MV-4-11 (cell line): ENCODE results near the gene FNBP1L.
"Not testable (repeated sequence)": the region's sequence is repeated elsewhere in the genome, so short reads cannot be mapped to it uniquely, and the experiment has no call there.

Source experiments
- DNase-seq: peaks from one replicate; lab custom pipeline; 2025; lab: John Stamatoyannopoulos, UW

The FNBP1L gene

DNA sequence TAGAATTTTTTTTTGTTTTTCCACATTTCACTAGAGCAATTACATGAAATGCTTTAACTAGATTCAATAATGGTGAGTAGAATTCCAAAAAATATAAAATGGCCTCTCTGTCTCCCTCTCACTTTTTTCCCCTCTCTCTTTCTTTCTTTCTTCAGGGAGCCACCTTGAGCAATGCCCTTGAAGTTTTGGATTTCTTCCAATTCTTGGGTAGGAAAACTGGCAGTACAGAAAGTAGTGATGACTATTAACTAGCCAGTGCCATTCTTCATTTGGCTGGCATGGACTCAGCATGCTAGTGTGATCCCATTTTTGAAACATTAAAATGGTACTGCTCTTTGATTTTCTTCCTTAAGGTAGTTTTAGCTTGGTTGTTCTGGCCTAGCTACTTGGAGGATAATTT lies 4.5 kb upstream of the FNBP1L start:
- DNase-seq = no peak

DNA sequence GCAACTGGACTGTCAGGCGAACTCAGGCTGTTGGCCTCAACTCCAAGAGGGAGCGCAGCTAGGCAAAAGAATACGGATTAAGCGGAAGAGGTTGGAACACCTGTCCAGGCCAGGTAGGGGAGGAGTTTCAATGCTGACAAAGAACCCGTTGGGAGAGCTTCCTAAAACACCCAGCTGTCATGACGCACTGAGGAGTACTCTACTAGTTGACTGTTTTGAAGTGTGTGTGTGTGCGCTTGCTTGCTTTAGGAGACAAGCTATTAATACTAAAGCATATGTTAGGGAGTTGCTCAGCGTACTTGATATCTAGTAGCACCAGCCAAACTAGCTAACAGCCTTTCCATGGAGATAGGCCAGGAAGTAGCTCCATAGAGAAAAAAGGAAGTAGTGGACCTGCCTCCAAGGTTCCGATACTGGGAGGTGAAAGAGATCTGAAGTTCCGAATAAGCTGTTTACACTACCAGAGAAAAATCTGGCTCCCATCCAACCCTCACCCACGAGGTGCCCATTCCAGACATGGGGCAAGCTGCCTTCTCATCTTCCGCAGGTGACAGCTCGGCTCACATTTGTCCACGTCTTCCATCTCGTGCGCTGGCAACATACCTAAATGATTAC lies 974 bp upstream of the FNBP1L start:
- DNase-seq = no peak

DNA sequence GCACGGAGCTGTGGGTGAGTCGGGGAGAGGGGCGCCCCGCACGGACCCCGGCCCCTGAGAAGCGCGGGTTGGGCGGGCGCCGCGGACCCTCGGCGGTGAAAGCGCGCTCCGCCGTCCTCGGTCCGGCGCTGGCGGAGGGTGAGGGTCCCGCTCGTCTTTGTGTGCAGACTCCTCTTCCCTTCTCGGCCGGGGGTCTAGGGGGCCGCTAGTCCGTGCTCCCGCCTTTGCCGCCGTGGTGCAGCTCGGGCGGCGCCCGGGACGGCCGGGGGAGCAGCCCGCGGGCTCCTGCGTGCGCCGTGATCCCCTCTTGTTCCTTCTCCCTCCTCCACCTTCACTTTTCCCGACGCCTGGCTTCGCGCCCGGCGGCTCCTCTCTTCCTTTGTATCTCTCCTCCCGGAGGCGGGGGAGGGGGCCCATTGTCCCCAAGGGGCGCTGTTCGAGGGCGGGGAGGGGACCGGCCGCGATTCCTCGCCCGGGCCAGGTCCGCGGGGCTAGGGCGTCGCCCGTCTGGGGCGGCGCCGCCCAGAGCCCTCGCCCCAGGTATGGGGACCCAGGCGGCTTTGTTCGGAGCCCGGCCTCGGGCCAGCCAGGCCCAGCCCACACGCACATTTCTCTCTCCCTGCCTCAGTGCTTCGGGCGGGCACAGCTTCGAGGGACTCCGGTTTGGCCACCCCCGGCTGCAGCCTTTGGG lies 519 bp downstream of the FNBP1L start:
- no peak for DNase-seq

DNA sequence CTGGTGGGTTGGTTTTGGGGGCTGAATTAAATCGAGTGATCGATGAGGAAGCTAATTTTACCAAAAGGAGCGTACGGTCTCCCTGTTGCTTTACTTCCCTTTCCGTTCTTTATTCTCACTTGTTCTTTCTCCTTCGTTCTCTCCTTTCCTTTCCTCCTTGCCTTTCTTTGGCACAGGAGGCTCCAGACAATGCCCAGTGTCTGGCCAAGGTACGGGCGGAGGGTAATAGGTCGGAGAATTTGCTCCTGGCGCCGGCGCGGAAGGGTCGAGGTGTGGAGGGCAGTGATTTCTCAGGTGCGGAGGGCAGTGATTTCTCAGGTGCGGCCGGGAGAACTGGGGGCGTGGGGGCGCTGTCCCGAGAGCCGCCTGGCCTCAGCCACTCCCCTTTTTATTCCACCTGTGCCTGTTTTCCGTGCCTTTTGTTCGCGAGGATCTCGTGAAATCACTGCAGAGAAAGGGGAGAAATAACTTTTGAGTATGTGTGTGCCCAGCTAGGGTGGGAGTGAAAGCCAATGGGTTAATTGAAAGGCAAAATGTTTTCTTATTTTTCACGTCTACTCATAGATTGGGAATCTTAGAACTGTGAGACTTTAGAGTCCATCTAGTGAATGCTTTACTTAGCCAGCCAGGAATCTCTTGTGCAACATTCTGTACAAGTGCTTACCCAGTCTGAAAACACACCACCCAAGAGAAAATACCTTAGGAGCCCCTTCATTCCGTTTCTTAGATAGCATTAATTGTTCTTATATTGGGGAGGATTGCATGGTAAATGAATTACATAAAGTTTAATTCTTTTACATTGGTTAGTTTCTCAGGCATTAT lies 1.3 kb downstream of the FNBP1L start:
- no peak for DNase-seq

DNA sequence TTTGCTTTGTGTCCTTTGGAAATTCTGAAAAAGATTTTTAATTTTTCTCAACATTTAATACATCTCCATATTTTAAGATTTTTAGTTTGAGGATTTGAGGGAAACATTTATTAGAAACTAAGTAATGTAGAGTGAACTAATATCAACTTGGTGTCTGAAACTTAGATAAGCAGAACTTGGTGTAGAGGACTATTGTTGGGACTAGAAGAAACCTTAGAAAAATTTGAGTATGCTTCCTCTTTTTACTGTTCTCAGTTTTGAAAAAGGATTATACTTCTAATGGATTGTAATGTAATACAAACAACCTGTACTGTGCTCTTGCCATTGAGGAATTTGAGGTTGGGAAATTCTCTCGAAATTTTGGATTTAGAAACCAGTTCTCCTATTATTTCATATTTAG lies 2.4 kb downstream of the FNBP1L start:
- DNase-seq = peak; percentile 64

DNA sequence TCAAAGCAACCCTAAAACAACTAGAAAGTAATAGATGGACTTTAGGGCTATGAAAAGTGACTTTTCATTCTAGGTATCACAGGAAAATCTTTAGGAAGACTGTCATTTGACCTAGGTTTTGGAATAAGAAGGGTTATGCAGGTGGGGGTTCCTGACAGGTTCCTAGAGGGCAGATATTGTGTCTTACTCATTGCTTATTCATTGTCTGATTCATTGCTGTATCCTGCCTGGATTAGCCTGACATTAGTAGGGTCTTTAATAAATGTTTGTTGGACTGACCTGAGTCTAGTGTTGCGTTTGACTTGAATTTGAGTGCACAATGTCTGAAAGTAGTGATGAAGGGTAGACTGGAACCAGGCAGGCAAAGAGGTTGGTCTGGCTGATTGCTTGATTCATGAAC lies 6.0 kb downstream of the FNBP1L start:
- no peak for DNase-seq

DNA sequence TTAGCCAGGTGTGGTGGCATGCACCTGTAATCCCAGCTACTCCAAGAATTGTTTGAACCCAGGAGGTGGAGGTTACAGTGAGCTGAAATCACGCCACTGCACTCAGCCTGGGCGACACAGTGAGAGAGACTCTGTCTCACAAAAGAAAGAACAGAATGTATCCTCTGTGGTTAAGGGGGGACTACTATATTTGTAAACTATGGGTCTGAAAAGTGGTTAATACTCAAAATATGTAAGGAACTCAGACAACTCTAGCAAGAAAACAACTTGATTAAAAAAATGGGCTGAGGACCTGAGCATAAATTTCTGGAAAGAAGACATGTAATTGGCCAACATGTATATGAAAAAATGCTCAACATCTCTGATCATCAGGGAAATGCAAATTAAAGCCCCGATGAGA lies 11.2 kb downstream of the FNBP1L start:
- no peak for DNase-seq

DNA sequence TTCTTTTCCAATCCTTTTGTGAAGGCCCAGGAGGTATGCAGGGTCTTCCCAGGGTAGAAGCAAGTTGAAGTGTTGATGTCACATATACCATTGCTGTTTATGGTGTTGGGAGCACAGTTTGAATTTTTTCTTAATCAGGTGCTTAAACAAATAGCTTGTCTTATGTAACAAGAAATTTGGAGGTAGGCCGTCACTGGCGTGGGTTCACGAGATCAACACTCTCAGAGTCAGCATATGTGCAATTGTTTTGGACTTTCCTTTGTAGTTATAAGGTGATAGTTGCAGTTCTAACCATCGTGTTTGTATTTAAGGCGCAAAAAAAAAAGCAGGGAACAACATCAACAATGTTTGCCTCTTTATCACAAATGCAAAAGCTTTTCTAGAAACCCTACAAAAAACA lies 13.3 kb downstream of the FNBP1L start:
- no peak for DNase-seq

DNA sequence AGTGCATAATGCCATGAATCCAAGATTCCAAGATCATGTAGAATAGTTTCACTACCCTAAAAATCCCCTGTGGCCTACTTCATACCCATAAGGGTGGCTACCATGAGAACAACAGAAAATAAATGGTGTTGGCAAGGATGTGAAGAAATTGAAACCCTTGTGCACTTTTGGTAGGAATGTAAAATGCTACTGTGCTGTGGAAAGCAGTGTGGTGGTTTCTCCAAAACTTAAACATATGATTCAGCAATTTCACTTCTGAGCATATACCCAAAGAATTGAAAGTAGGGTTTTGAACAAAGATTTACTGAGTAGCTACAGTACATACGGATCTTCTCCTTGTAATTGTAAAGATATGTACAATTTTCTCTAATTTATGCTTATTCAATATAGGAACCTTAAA lies 16.0 kb downstream of the FNBP1L start:
- no peak for DNase-seq

DNA sequence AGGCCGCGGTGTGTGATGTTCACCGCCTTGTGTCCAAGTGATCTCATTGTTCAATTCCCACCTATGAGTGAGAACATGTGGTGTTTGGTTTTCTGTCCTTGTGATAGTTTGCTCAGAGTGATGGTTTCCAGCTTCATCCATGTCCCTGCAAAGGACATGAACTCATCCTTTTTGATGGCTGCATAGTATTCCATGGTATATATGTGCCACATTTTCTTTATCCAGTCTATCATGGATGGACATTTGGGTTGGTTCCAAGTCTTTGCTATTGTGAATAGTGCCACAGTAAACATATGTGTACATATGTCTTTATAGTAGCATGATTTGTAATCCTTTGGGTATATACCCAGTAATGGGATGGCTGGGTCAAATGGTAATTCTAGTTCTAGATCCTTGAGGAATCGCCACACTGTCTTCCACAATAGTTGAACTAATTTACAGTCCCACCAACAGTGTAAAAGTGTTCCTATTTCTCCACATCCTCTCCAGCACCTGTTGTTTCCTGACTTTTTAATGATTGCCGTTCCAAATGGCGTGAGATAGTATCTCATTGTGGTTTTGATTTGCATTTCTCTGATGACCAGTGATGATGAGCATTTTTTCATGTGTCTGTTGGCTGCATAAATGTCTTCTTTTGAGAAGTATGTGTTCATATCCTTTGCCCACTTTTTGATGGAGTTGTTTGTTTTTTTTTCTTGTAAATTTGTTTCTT lies 17.6 kb downstream of the FNBP1L start:
- not testable (repeated sequence) for DNase-seq

DNA sequence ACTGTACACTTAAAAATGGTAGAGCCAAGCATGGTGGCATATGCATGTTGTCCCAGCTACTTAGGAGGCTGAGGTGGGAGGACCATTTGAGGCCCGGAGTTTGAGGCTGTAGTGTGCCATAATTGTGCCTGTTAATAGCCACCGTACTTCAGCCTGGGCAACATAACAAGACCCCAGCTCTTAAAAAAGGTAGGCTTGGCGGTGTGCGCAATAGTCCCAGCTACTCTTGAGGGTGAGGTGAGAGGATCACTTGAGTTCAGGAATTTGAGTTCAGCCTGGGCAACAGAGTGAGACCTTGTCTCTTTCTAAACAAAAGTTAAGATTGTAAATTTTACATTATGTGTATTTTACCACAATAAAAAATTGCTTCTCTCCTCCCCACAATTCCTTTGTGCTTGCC lies 19.7 kb downstream of the FNBP1L start:
- no peak for DNase-seq

DNA sequence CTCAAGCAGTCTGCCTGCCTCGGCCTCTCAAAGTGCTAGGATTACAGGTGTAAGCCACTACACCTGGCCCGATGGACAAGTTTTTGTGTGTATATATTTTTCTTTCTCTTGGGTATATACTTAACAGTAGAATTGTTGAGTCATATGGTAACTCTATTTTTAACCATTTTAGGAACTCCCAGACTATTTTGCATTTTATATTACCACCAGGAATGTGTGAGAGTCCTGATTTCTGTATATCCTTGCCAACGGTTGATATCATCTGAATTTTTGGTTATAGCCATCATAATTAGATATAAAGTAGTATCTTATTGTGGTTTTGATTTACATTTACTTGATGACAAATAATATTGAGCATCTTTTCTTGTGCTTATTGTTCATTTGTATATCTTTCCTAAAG lies 20.7 kb downstream of the FNBP1L start:
- DNase-seq = no peak

DNA sequence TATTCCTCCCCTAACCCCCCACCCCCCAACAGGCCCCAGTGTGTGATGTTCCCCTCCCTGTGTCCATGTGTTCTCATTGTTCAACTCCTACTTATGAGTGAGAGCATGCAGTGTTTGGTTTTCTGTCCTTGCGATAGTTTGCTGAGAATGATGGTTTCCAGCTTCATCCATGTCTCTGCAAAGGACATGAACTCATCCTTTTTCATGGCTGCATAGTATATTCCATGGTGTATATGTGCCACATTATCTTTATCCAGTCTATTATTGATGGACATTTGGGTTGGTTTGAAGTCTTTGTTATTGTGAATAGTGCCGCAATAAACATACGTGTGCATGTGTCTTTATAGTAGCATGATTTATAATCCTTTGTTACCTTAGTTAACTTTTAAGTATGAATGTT lies 21.3 kb downstream of the FNBP1L start:
- not testable (repeated sequence) for DNase-seq

DNA sequence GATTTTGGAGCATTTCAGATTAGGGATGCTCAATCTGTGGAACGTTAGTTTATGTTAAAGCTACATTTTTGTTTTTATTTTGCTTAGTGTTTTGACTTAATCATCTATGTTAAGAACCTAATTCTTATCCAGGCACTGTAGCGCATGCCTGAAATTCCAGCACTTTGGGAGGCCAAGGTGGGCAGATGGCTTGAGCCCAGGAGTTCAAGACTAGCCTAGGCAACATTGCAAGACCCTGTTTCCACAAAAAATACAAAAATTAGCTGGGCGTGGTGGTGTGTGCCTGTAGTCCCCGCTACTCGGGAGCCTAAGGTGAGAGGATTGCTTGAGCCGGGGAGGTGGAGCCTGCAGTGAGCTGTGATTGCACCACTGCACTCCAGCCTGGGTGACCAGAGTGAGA lies 23.4 kb downstream of the FNBP1L start:
- no peak for DNase-seq

DNA sequence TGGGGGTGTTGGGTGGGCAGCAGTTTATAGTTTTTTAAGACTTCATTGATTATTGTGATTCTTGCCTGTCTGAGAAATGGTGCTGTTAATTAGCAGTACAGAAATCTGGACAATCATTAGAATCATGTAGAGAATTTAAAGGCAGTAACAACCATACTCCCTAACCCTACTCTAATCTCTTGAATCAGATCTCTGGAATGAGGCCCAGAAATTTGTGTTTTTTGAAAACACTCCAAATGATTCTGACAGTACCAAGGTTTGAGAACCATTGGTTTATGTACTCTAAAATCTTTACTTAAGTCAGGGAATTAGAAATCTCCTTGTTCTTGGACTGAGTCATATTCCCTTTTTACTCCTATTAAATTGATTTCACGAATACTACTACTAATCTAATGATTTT lies 24.0 kb downstream of the FNBP1L start:
- no peak for DNase-seq

DNA sequence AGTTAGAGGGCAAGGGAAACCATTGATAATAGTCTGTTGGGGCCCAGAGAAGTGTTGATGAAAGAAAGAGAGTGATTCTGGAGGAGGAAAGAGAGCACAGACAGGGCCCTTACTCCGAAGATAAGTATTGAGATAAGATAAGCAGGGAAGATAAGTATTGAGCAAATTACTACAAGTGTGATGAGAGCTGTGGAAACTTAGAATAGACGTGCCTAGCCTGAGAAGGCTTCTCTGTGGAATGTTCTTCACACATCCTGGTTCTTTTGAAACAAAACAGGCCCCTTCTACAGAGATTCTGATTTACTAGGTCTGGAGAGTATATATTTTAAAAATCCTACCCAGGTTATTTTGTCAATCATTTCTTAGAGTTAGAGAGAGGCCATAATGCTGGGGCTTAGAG lies 26.4 kb downstream of the FNBP1L start:
- no peak for DNase-seq

DNA sequence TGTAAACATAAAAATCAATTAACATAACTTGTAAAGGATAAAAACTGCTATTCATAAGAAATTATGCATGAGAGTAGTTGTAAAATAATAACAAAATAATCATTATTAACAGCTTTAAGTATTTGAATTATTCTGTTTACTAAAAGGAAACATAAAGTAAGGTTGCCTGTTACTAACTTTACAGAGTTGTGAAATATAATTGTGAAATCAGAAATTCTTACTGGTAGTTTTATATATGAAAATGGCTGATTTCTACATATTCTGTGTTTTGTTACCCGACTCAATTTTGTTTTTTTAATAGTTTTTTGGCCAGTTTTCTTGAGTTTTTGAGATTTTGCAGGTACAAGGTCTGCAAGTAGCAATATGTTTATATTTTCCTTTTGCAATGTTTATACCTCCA lies 27.8 kb downstream of the FNBP1L start:
- no peak for DNase-seq

DNA sequence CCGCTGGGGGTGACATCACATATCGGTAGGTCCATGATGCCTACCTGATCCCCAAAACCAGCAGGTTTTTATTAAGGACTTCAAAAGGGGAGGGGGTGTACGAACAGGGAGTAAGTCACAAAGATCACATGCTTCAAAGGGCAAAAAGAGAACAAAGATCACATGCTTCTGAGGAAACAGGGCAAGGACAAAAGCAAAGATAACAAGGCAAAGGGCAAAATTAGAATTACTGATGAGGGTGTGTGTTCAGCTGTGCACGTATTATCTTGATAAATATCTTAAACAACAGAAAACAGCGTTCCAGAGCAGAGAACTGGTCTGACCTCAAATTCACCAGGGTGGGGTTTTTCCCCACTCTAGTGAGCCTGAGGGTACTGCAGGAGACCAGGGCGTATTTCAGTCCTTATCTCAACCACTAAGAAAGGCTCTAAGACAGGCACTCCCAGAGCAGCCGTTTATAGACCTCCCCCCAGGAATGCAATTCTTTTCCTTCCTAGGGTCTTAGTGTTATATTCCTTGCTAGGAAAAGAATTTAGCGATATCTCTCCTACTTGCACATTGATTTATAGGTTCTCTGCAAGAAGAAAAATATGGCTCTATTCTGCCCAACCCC lies 31.3 kb downstream of the FNBP1L start:
- not testable (repeated sequence) for DNase-seq

DNA sequence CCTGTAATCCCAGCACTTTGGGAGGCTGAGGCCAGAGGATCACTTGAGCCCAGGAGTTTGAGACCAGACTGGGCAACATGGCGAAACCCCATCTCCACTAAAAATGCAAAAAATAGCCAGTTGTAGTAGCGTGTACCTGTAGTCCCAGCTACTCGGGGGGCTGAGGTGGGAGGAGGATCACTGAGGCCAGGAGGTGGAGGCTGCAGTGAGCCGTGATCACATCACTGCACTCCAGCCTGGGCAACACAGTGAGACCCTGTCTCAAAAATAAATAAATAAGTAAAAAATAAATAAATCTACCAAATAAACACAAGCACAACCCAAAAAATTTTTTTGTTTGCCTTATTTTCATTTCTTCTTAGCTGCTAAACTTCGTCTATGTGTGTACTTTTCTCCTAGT lies 34.0 kb downstream of the FNBP1L start:
- not testable (repeated sequence) for DNase-seq

DNA sequence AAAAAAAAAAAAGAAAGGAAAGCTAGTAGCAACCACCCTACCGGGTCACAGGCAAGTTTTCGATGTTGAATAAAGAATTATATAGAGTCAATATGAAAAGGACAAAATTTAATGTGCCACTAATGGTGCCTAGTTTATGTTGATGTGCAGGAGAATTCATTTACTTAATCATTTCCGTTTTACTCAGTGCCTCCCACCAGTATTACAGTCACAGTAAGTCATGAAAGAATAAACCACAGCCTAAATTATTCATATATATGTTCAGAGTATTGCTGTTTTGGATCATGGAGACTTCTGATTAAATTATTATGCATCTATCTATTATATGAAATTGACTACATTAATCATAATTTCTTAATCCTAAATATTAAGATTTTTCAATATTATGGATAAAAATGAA lies 35.3 kb downstream of the FNBP1L start:
- DNase-seq = no peak

DNA sequence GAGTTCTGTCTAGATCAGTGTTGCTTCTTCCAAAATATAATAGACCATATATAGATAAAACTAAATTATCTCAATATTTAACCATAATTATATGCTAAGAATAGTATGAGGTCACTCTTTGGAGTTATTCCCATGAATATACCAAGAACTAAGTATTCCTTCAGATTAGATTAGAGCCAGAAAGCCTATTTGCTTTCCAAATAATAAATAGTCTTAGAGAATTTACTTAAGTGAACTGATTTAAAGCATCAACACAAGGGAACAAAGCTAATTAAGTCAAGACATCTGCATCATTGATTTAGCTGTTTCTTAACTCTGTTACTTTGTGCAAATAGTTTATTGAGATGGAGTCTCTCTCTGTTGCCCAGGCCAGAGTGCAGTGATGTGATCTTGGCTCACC lies 35.7 kb downstream of the FNBP1L start:
- no peak for DNase-seq

DNA sequence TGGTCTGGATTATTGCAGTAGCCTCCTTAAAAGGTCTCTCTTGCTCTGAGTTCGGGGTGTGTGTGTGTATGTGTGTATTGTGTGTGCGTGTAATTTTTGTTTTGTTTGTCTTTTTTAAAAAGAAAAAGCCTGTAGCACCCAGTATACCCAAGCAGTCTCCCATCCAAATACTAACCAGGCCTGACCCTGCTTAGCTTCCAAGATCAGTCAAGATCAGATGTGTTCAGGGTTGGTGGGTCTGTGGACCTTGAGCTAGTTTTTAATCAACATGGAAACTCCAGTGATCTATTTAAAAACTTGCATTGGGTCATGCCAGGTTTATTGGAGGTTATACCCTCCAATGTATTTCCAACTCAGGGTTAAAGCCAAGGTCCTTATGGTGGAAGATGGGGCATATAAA lies 40.3 kb downstream of the FNBP1L start:
- DNase-seq = no peak
